Activated CD4-positive, alpha-beta memory T cell treated with anti-CD3 and anti-CD28 coated beads for 36 hours (primary cell): Measurements from ENCODE around the gene ATP5PD. TPM values are rescaled to one million over a fixed set of nuclear protein-coding genes. Genes with fewer than 3 reads are reported as not detected.

Source experiments
- total RNA-seq, 2 experiments: library from RNA; stranded (reverse); gene quantifications; one replicate each; pipeline ENCODE4 v1.2.3, GENCODE V29; 2021

Gene ATP5PD
- total RNA-seq, 2 experiments from 2014 or later = 249 to 261 TPM

Other genes starting within 250 kb of the ATP5PD start
- not detected for gene GRIN2C, start 187.1 kb downstream of the ATP5PD start, total RNA-seq
- 10 to 100 TPM; 18.1 to 18.4 TPM for gene FDXR, start 174.0 kb downstream of the ATP5PD start, total RNA-seq
- gene FADS6, start 153.3 kb downstream of the ATP5PD start, total RNA-seq = not detected
- gene USH1G, start 123.7 kb downstream of the ATP5PD start, total RNA-seq = not detected
- not detected for gene OTOP2, start 122.7 kb downstream of the ATP5PD start, total RNA-seq
- gene OTOP3, start 111.1 kb downstream of the ATP5PD start, total RNA-seq = not detected
- 1 to 10 TPM; 2.3 to 2.6 TPM for gene HID1, start 74.2 kb downstream of the ATP5PD start, total RNA-seq
- 1 to 10 TPM; 1.1 to 1.3 TPM for gene CDR2L, start 59.3 kb downstream of the ATP5PD start, total RNA-seq
- gene MRPL58, start 34.3 kb downstream of the ATP5PD start, total RNA-seq = 10 to 100 TPM; 57.7 TPM
- gene KCTD2, start 256 bp upstream of the ATP5PD start, total RNA-seq = 10 to 100 TPM; 20.6 to 23.3 TPM
- 1 to 10 TPM; 6.7 to 7.7 TPM for gene SLC16A5, start 41.0 kb upstream of the ATP5PD start, total RNA-seq
- gene ARMC7, start 63.0 kb upstream of the ATP5PD start, total RNA-seq = 1 to 10 TPM; 6.5 to 8.2 TPM
- gene NT5C, start 84.8 kb upstream of the ATP5PD start, total RNA-seq = 10 to 100 TPM; 65.2 to 70.8 TPM
- gene JPT1, start 107.5 kb upstream of the ATP5PD start, total RNA-seq = 100 to 1,000 TPM; 263 to 267 TPM
- 100 to 1,000 TPM; 610 to 612 TPM for gene SUMO2, start 136.0 kb upstream of the ATP5PD start, total RNA-seq
- gene NUP85, start 158.7 kb upstream of the ATP5PD start, total RNA-seq = 100 to 1,000 TPM; 125 to 132 TPM
- 10 to 100 TPM; 68.5 to 70.7 TPM for gene GGA3, start 214.6 kb upstream of the ATP5PD start, total RNA-seq
- 10 to 100 TPM; 72.9 to 76.1 TPM for gene MRPS7, start 214.9 kb upstream of the ATP5PD start, total RNA-seq
- gene MIF4GD, start 224.3 kb upstream of the ATP5PD start, total RNA-seq = 10 to 100 TPM; 50.2 to 57.2 TPM
- 10 to 100 TPM; 57.9 to 62.3 TPM for gene SLC25A19, start 242.5 kb upstream of the ATP5PD start, total RNA-seq